Activated naive CD8-positive, alpha-beta T cell treated with anti-CD3 and anti-CD28 coated beads, Interleukin-2, amount 50 U/mL, for 24 hours (primary cell): ENCODE results near the gene TMEM19.

ENCODE experiments used
- ATAC-seq: fragments of 150-1000 bp; cut with Tn5 transposase; one replicate; pipeline ENCODE4 v1.10.0; 2021
- DNase-seq: peaks from one replicate; pipeline ENCODE4 v3.0.0; 2021
- H3K27ac Mint-ChIP-seq: one replicate; pipeline ENCODE4 v1.8.0; 2021; ENCODE audit warnings: mild to moderate bottlenecking, mixed read lengths
- H3K27me3 Mint-ChIP-seq: one replicate; pipeline ENCODE4 v1.8.0; 2021; ENCODE audit warnings: mixed read lengths
- H3K36me3 Mint-ChIP-seq: one replicate; pipeline ENCODE4 v1.8.0; 2021; ENCODE audit warnings: low read depth, mixed read lengths
- H3K4me1 Mint-ChIP-seq: one replicate; pipeline ENCODE4 v1.8.0; 2021; ENCODE audit warnings: mixed read lengths
- H3K4me3 Mint-ChIP-seq: one replicate; pipeline ENCODE4 v1.8.0; 2021; ENCODE audit warnings: mild to moderate bottlenecking, moderate library complexity, mixed read lengths
- H3K9me3 Mint-ChIP-seq: one replicate; pipeline ENCODE4 v1.8.0; 2021; ENCODE audit warnings: mixed read lengths

TMEM19 gene

GRCh38 chr12:71718611-71719010 is 32.7 kb downstream of the TMEM19 start:
- no peak overlapping the region for H3K4me3 Mint-ChIP-seq
- H3K27ac Mint-ChIP-seq, result no peak overlapping the region
- peaks cover 2% of the 10 kb centered on the region for H3K27me3 Mint-ChIP-seq
- no peaks in the 10 kb centered on the region for H3K36me3 Mint-ChIP-seq
- no peaks in the 10 kb centered on the region for H3K4me1 Mint-ChIP-seq
- peaks cover 23% of the 10 kb centered on the region for H3K9me3 Mint-ChIP-seq
- DNase-seq, result no peak
- ATAC-seq, result no peak

GRCh38 chr12:71719647-71720370 is 33.9 kb downstream of the TMEM19 start:
- Mint-ChIP-seq H3K9me3 (peaks cover 14% of the 10 kb centered on the region), H3K4me1 (no peaks in the 10 kb centered on the region), H3K4me3 (no peak overlapping the region), H3K27ac (no peak overlapping the region), H3K27me3 (peaks cover 2% of the 10 kb centered on the region), H3K36me3 (no peaks in the 10 kb centered on the region)
- no peak for DNase-seq
- ATAC-seq, result no peak

DNA sequence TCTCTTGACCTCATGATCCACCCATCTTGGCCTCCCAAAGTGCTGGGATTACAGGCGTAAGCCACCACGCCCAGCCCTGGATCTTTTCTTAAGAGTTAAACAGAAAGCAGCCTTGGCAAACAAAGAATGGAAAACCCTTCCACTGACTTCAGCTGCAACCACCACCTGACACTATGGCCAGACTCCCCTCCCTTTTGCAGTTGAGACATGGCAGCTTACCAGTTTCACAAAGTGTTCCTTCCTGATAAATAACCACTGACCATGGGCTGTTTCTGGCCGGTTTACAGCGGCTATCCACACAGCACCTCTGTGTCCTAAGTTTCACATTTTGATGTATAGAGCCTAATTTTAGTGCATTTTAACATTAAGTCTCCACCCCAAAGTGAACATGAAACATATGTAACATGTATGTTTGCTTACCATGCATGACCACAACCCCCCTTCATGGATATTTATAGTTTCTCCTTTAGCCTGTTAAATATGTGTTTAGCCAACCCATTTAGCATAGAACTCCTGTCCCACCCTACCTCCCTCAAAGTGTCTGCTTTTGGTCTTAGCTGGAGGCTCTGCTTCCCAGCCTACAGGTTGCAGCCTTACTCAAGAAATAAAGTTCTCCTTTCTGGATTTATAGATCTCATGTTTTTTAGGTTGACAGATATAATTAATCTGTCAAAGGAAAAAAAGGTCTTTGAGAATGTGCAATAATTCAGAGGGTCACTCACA is 36.1 kb downstream of the TMEM19 start:
- Mint-ChIP-seq H3K27me3 (no peaks in the 10 kb centered on the region), H3K27ac (no peak overlapping the region), H3K9me3 (no peaks in the 10 kb centered on the region), H3K36me3 (no peaks in the 10 kb centered on the region), H3K4me3 (no peak overlapping the region), H3K4me1 (no peaks in the 10 kb centered on the region)
- no peak for DNase-seq
- no peak for ATAC-seq

GRCh38 chr12:71725011-71725410 is 39.1 kb downstream of the TMEM19 start:
- no peaks in the 10 kb centered on the region for H3K27me3 Mint-ChIP-seq
- no peak for ATAC-seq

DNA sequence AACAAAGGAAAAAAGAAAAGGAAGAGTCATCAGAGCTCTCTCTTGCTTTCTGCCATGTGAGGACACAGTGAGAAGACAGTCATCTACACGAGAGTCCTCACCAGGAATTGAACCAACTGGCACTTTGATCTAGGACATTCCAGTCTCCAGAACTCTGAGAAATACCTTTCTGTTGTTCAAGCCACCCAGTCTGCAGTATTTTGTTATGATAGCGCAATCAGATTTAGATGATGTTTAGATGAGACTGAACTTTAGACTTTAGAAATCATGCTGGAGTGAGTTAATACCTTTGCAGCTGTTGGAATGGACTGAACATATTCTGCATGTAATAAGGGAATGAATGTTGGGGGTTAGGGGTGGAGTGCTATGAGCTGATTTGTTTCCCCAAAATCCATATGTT is 40.7 kb downstream of the TMEM19 start:
- Mint-ChIP-seq H3K27ac (no peak overlapping the region), H3K36me3 (no peaks in the 10 kb centered on the region), H3K27me3 (no peaks in the 10 kb centered on the region), H3K9me3 (no peaks in the 10 kb centered on the region), H3K4me3 (no peak overlapping the region), H3K4me1 (peaks cover 1% of the 10 kb centered on the region)
- no peak for ATAC-seq
- DNase-seq, result no peak

More at GRCh38 chr12:71725011-71725410, 39.1 kb downstream of the TMEM19 start:
- Mint-ChIP-seq H3K36me3 (no peaks in the 10 kb centered on the region), H3K27ac (no peak overlapping the region), H3K9me3 (no peaks in the 10 kb centered on the region), H3K4me3 (no peak overlapping the region), H3K4me1 (peaks cover 1% of the 10 kb centered on the region)
- DNase-seq, result no peak

DNA sequence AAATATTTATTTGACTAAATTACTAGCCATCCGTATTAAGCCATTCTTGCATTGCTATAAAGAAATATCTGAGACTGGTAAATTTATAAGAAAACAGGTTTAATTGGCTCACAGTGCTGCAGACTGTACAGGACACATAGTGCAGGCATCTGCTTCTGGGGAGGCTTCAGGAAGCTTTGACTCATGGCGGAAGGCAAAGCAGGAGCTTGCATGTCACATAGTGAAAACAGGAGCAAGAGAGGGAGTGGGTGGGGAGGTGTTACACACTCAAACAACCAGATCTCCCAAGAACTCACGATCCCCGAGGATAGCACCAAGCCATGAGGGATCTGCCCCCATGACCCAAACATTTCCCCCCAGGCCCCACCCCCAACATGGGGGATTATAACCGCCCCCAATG is 42.1 kb downstream of the TMEM19 start:
- no peaks in the 10 kb centered on the region for H3K9me3 Mint-ChIP-seq
- H3K27ac Mint-ChIP-seq, result no peak overlapping the region

GRCh38 chr12:71730936-71731335 is 45.1 kb downstream of the TMEM19 start:
- Mint-ChIP-seq H3K36me3 (no peaks in the 10 kb centered on the region), H3K4me1 (peaks cover 1% of the 10 kb centered on the region)

More for the DNA sequence above, 42.1 kb downstream of the TMEM19 start:
- Mint-ChIP-seq H3K4me1 (peaks cover 1% of the 10 kb centered on the region), H3K4me3 (no peak overlapping the region), H3K36me3 (no peaks in the 10 kb centered on the region), H3K27me3 (no peaks in the 10 kb centered on the region)
- DNase-seq (no peak), ATAC-seq (peak; percentile 79)

GRCh38 chr12:71731439-71732356 is 45.8 kb downstream of the TMEM19 start:
- H3K27me3 Mint-ChIP-seq, result no peaks in the 10 kb centered on the region
- H3K4me1 Mint-ChIP-seq, result peaks cover 1% of the 10 kb centered on the region
- no peaks in the 10 kb centered on the region for H3K9me3 Mint-ChIP-seq
- ATAC-seq (no peak), DNase-seq (no peak)
- H3K36me3 Mint-ChIP-seq, result no peaks in the 10 kb centered on the region
- no peak overlapping the region for H3K27ac Mint-ChIP-seq
- H3K4me3 Mint-ChIP-seq, result no peak overlapping the region

More at GRCh38 chr12:71730936-71731335, 45.1 kb downstream of the TMEM19 start:
- no peak overlapping the region for H3K4me3 Mint-ChIP-seq
- ATAC-seq (no peak), DNase-seq (no peak)
- H3K9me3 Mint-ChIP-seq, result no peaks in the 10 kb centered on the region
- H3K27me3 Mint-ChIP-seq, result no peaks in the 10 kb centered on the region
- no peak overlapping the region for H3K27ac Mint-ChIP-seq

DNA sequence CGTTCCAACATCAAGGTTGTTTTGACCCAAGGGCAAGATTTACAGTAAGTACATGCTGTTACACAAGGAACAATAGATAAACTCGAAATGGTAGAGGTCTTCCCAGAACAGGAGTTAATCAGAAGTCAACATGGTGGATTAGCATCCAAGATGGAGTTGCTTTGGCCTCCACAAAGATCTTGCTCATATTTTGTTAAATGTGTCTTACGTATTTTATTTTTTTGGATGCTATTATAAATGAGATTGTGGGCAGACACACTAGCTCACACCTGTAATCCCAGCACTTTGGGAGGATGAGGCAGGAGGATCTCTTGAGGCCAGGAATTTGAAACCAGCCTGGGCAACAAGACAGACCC is 46.5 kb downstream of the TMEM19 start:
- H3K4me3 Mint-ChIP-seq, result no peak overlapping the region
- H3K27ac Mint-ChIP-seq, result no peak overlapping the region
- no peaks in the 10 kb centered on the region for H3K36me3 Mint-ChIP-seq
- DNase-seq (no peak), ATAC-seq (no peak)
- peaks cover 1% of the 10 kb centered on the region for H3K4me1 Mint-ChIP-seq
- no peaks in the 10 kb centered on the region for H3K27me3 Mint-ChIP-seq
- H3K9me3 Mint-ChIP-seq, result no peaks in the 10 kb centered on the region

DNA sequence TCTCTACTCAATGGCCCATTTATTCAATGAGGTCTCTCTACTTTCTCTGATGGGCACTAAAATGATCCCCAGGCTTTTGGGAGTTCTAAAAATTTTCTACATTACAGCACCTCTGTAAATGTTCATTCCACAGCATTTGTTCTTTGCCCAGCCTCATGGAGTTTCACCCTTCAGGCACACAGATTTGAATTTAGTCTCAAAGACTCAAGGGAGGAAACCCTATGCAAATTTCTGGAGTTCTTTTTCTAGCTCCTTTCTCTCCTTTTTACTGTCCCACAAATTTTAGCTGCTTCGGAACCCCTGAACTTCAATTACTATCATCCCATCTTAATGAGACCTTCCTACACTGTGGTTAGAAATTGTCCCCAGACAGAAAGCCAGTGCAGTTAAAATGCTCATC is 51.3 kb downstream of the TMEM19 start:
- no peak overlapping the region for H3K27ac Mint-ChIP-seq
- H3K4me1 Mint-ChIP-seq, result no peaks in the 10 kb centered on the region
- no peaks in the 10 kb centered on the region for H3K36me3 Mint-ChIP-seq
- H3K4me3 Mint-ChIP-seq, result no peak overlapping the region
- no peaks in the 10 kb centered on the region for H3K27me3 Mint-ChIP-seq
- H3K9me3 Mint-ChIP-seq, result no peaks in the 10 kb centered on the region
- no peak for ATAC-seq
- DNase-seq, result no peak

DNA sequence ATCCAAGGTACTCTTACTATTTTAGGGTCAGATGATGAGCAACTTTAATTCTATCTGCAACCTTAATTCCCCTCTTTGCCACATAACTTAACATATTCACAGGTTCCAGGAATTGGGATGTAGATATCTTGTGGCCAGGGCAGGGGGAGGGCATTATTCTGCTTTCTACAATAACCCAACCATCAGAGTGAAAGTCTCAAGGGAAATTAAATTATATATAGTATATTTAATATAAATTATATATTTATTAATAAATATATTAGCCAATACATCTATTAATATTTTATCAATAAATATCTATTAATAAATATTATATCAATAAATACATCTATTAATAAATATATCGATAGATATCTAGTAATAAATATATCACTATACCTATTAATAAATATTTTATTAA is 57.1 kb downstream of the TMEM19 start:
- Mint-ChIP-seq H3K4me1 (no peaks in the 10 kb centered on the region), H3K27me3 (no peaks in the 10 kb centered on the region), H3K9me3 (no peaks in the 10 kb centered on the region), H3K4me3 (no peak overlapping the region), H3K36me3 (no peaks in the 10 kb centered on the region), H3K27ac (no peak overlapping the region)
- DNase-seq (no peak), ATAC-seq (no peak)

DNA sequence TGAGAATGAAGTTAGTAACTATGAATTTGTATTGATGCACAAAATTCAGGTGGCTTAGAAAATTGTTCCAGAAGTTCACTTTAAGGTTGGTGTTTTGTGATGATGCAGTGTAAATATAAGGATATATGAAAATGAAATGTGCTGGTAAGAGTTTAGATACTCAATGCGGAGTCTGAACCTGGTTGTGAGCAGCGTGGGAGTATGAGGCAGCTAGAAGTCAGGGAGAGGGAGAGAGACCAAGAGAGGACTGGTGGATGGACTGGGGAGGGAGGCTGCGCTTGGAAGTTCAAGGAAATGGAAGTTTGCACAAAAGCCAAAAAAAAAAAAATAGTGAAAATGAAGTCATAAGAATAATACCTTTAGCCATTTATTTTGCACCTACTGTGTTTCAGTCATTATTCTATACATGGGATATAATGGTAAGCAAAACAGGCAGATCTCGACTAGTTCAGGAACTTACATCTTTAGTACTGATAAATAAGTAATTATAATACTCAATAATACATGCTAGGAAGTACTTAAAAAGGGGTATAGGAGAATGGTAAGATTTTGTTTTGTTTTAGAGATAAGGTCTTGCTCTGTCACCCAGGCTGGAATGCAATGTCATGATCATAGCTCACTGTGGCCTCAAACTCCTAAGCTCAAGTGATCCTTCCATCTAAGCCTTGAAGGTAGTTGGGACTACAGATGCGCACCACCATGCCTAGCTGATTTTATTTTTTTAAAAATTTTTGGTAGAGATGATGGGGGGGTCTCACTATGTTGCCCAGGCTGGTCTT is 58.8 kb downstream of the TMEM19 start:
- no peaks in the 10 kb centered on the region for H3K36me3 Mint-ChIP-seq
- H3K4me1 Mint-ChIP-seq, result no peaks in the 10 kb centered on the region
- H3K4me3 Mint-ChIP-seq, result no peak overlapping the region
- DNase-seq (no peak), ATAC-seq (no peak)
- H3K27me3 Mint-ChIP-seq, result peaks cover 4% of the 10 kb centered on the region
- no peaks in the 10 kb centered on the region for H3K9me3 Mint-ChIP-seq
- no peak overlapping the region for H3K27ac Mint-ChIP-seq

GRCh38 chr12:71746974-71747611 is 61.2 kb downstream of the TMEM19 start:
- Mint-ChIP-seq H3K9me3 (no peaks in the 10 kb centered on the region), H3K4me3 (no peak overlapping the region), H3K27me3 (peaks cover 17% of the 10 kb centered on the region), H3K27ac (no peak overlapping the region), H3K36me3 (no peaks in the 10 kb centered on the region), H3K4me1 (no peaks in the 10 kb centered on the region)
- peak; percentile 32 for DNase-seq
- ATAC-seq, result peak; percentile 78
